Thoracic aorta (tissue), 2 donors: Measurements from ENCODE around the gene TMEM161A. TPM values are rescaled to one million over a fixed set of nuclear protein-coding genes. Genes with fewer than 3 reads are reported as not detected.
A peak's percentile ranks its signal among the peaks of the same experiment; 100 is the strongest.

ENCODE experiments used
- ATAC-seq: fragments of 150-250 bp; one replicate; pipeline ENCODE4 v1.8.0; 2017; ENCODE audit warnings: low read depth; ENCODE audit not compliant: insufficient number of reproducible peaks, low FRiP score
- DNase-seq: peaks from one replicate; pipeline ENCODE4 v3.0.0-alpha.2; 2020; ENCODE audit warnings: low spot score
- H3K27ac ChIP-seq, 2 donors: fragments of 200-600 bp; sonication (generic); 1 replicate in 1 of 2; 2 replicates in 1 of 2; pipeline ENCODE4 v1.5.1; 2016; ENCODE audit warnings: mild to moderate bottlenecking in 2 of 2, moderate library complexity in 2 of 2
- H3K27me3 ChIP-seq: fragments of 200-600 bp; sonication (generic); replicated peaks from 2 replicates; pipeline ENCODE4 v1.6.0; 2016; ENCODE audit warnings: mild to moderate bottlenecking; ENCODE audit not compliant: insufficient read depth
- H3K36me3 ChIP-seq: fragments of 200-600 bp; sonication (generic); one replicate; pipeline ENCODE4 v1.5.1; 2016
- H3K4me1 ChIP-seq, 2 donors: fragments of 200-600 bp; sonication (generic); 1 replicate in 1 of 2; 2 replicates in 1 of 2; pipeline versions ENCODE4 v1.5.1 to v1.6.0; 2016; ENCODE audit warnings: low read depth in 2 of 2, mild to moderate bottlenecking in 1 of 2; ENCODE audit not compliant: control insufficient read depth in 1 of 2
- H3K4me3 ChIP-seq: fragments of 200-600 bp; sonication (generic); 2 replicates; pipeline ENCODE4 v1.5.1; 2016; ENCODE audit warnings: mild to moderate bottlenecking
- H3K9me3 ChIP-seq: fragments of 200-600 bp; sonication (generic); 2 replicates; pipeline ENCODE4 v1.5.1; 2016
- CTCF ChIP-seq: fragments of 200-600 bp; sonication (generic); IDR thresholded peaks from one replicate; pipeline ENCODE4 v1.5.1; 2019; ENCODE audit warnings: antibody characterized with exemption
- total RNA-seq, 2 donors: library from RNA; depleted of rRNA; stranded (reverse); fragments of >200 nt; gene quantifications; one replicate each; pipeline versions ENCODE4 v1.1.0 to v1.2.3, GENCODE V29; 2016

TMEM161A gene
- total RNA-seq, 2 donors from 2014 or later = 13.8 to 14.4 TPM

- peaks cover 5% of the 10 kb centered on the region for H3K36me3 ChIP-seq
- no peak for TF ChIP-seq CTCF
- H3K27ac ChIP-seq = no peak overlapping the region
- no peak overlapping the region for H3K4me3 ChIP-seq
- peaks cover 0 to 11% of the 10 kb centered on the region in 2 donors for H3K4me1 ChIP-seq
- DNase-seq = no peak
- no peaks in the 10 kb centered on the region for H3K9me3 ChIP-seq
- ATAC-seq = no peak
- no peaks in the 10 kb centered on the region for H3K27me3 ChIP-seq
These were observed 8.6 kb upstream of the TMEM161A start for GRCh38 chr19:19146865-19147264.

- no peak overlapping the region for H3K27ac ChIP-seq
- TF ChIP-seq CTCF = peak; percentile 99
- DNase-seq (no peak), ATAC-seq (no peak)
- H3K4me1 ChIP-seq = peaks cover 0 to 11% of the 10 kb centered on the region in 2 donors
- peak overlapping the region; percentile 55 for H3K4me3 ChIP-seq
- H3K9me3 ChIP-seq = no peaks in the 10 kb centered on the region
- no peaks in the 10 kb centered on the region for H3K27me3 ChIP-seq
- H3K36me3 ChIP-seq = peaks cover 5% of the 10 kb centered on the region
These were observed 7.7 kb upstream of the TMEM161A start for GRCh38 chr19:19145684-19146608.

GRCh38 chr19:19145281-19145680, 7.0 kb upstream of the TMEM161A start:
- ATAC-seq (no peak), DNase-seq (no peak)
- Histone ChIP-seq H3K27ac (no peak overlapping the region), H3K27me3 (no peaks in the 10 kb centered on the region), H3K4me3 (no peak overlapping the region), H3K36me3 (peaks cover 5% of the 10 kb centered on the region), H3K9me3 (no peaks in the 10 kb centered on the region), H3K4me1 (peaks cover 0 to 11% of the 10 kb centered on the region in 2 donors)
- no peak for TF ChIP-seq CTCF

- H3K9me3 ChIP-seq = no peaks in the 10 kb centered on the region
- no peaks in the 10 kb centered on the region for H3K27me3 ChIP-seq
- DNase-seq (no peak), ATAC-seq (no peak)
- H3K4me1 ChIP-seq = peaks cover 6 to 16% of the 10 kb centered on the region in 2 donors
- H3K27ac ChIP-seq = no peak overlapping the region
- peaks cover 3% of the 10 kb centered on the region for H3K36me3 ChIP-seq
- H3K4me3 ChIP-seq = no peak overlapping the region
- TF ChIP-seq CTCF = no peak
These were observed 4.1 kb upstream of the TMEM161A start for GRCh38 chr19:19142347-19142746.

- ATAC-seq = no peak
- H3K36me3 ChIP-seq = no peaks in the 10 kb centered on the region
These were observed 2.2 kb upstream of the TMEM161A start for GRCh38 chr19:19140476-19140875.

More at GRCh38 chr19:19140476-19140875, 2.2 kb upstream of the TMEM161A start:
- Histone ChIP-seq H3K4me3 (no peak overlapping the region), H3K9me3 (no peaks in the 10 kb centered on the region), H3K27me3 (no peaks in the 10 kb centered on the region), H3K4me1 (peaks cover 10 to 11% of the 10 kb centered on the region in 2 donors), H3K27ac (no peak overlapping the region)
- no peak for DNase-seq
- TF ChIP-seq CTCF = no peak
